ENCODE measurements around the gene MAP3K5. TPM values are rescaled to one million over a fixed set of nuclear protein-coding genes. Genes with fewer than 3 reads are reported as not detected.
A peak's percentile ranks its signal among the peaks of the same experiment; 100 is the strongest.

Gene MAP3K5
- total RNA-seq, 1 donor from 2014 or later = 0.02 TPM

- peak within 1 kb of the TSS; percentile 100 for H3K4me2 ChIP-seq
- H4K20me1 ChIP-seq (ENCODE audit: low read depth) = peaks cover 14% of the 10 kb centered on the region
- Mint-ChIP-seq H3K9me3 (no peaks in the 10 kb centered on the region), H3K27ac (no peak within 1 kb of the TSS), H3K27me3 (ENCODE audit: insufficient read depth, low read depth) (peaks cover 30% of the 10 kb centered on the region), H3K4me1 (peaks cover 18% of the 10 kb centered on the region), H3K4me3 (peak within 1 kb of the TSS; percentile 84), H3K36me3 (no peaks in the 10 kb centered on the region)
- H2AFZ ChIP-seq (replicated peaks) = peak within 1 kb of the TSS; percentile 98
- peaks cover 27% of the 10 kb centered on the region for H3K79me2 ChIP-seq (ENCODE audit: low read depth)
- H3K9me3 ChIP-seq (ENCODE audit: low read depth) = no peaks in the 10 kb centered on the region
- H3K27me3 ChIP-seq = peaks cover 62% of the 10 kb centered on the region
- peak within 1 kb of the TSS; percentile 98 for H3K4me3 ChIP-seq
- TF ChIP-seq EZH2phosphoT487 (IDR thresholded peaks at IDR 0.05) (peak; percentile 34), CTCF (IDR thresholded peaks at IDR 0.05) (peak; percentile 98), EZH2 (IDR thresholded peaks at IDR 0.05) (peak; percentile 48)
- DNase-seq (ENCODE audit: low spot score) = peak; percentile 92
- H3K27ac ChIP-seq = no peak within 1 kb of the TSS
- peak within 1 kb of the TSS; percentile 39 for H3K9ac ChIP-seq
- peaks cover 11% of the 10 kb centered on the region for H3F3A ChIP-seq (ENCODE audit: low read depth)
- H3K4me1 ChIP-seq = peaks cover 13% of the 10 kb centered on the region
- H3K36me3 ChIP-seq = no peaks in the 10 kb centered on the region
These were observed 241.8 kb downstream of the MAP3K5 start, which contains the start of gene MAP7 for GRCh38 chr6:136550330-136551071. MAP7 (minus strand) TSS chr6:136550422; CDS start chr6:136550408, 14 bp downstream.

DNA sequence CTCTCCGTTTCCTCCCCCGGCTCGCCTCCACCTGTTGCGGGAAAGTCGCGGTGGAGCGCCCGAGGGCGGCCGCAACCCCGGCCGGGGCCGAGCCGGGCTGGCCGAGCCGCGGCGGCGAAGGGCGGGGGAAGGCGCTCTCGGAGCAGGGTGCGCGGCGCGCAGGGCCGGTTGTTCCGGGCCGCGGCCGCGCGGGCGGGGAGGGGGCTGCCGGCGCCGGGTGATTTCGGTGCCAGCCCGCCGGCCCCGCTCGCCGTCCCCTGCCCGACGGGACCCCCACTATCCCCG is 242.3 kb downstream of the MAP3K5 start:
- peak overlapping the region; percentile 65 for H3K4me3 Mint-ChIP-seq
- no peak for DNase-seq (ENCODE audit: low spot score)
- peaks cover 62% of the 10 kb centered on the region for H3K27me3 ChIP-seq

GRCh38 chr6:136549300-136550044 is 242.8 kb downstream of the MAP3K5 start:
- peak overlapping the region; percentile 84 for H3K4me3 Mint-ChIP-seq
- H3F3A ChIP-seq (ENCODE audit: low read depth) = peaks cover 11% of the 10 kb centered on the region
- peaks cover 14% of the 10 kb centered on the region for H4K20me1 ChIP-seq (ENCODE audit: low read depth)
- H3K36me3 Mint-ChIP-seq = no peaks in the 10 kb centered on the region
- H3K79me2 ChIP-seq (ENCODE audit: low read depth) = peaks cover 27% of the 10 kb centered on the region
- TF ChIP-seq CTCF (IDR thresholded peaks at IDR 0.05) (no peak), EZH2phosphoT487 (IDR thresholded peaks at IDR 0.05) (no peak), EZH2 (IDR thresholded peaks at IDR 0.05) (no peak)
- H3K36me3 ChIP-seq = no peaks in the 10 kb centered on the region
- H3K4me1 Mint-ChIP-seq = peaks cover 26% of the 10 kb centered on the region
- DNase-seq (ENCODE audit: low spot score) = peak; percentile 56
- peak overlapping the region; percentile 98 for H3K4me3 ChIP-seq
- H2AFZ ChIP-seq (replicated peaks) = peak overlapping the region; percentile 98
- peaks cover 13% of the 10 kb centered on the region for H3K4me1 ChIP-seq
- H3K27ac ChIP-seq = no peak overlapping the region
- H3K9ac ChIP-seq = peak overlapping the region; percentile 39
- H3K9me3 ChIP-seq (ENCODE audit: low read depth) = no peaks in the 10 kb centered on the region
- peak overlapping the region; percentile 100 for H3K4me2 ChIP-seq
- peaks cover 33% of the 10 kb centered on the region for H3K27me3 Mint-ChIP-seq (ENCODE audit: insufficient read depth, low read depth)
- peaks cover 62% of the 10 kb centered on the region for H3K27me3 ChIP-seq
- no peaks in the 10 kb centered on the region for H3K9me3 Mint-ChIP-seq
- H3K27ac Mint-ChIP-seq = no peak overlapping the region

More for the DNA sequence above, 242.3 kb downstream of the MAP3K5 start:
- H3K79me2 ChIP-seq (ENCODE audit: low read depth) = peaks cover 27% of the 10 kb centered on the region
- Mint-ChIP-seq H3K27me3 (ENCODE audit: insufficient read depth, low read depth) (peaks cover 32% of the 10 kb centered on the region), H3K27ac (no peak overlapping the region), H3K36me3 (no peaks in the 10 kb centered on the region), H3K4me1 (peaks cover 23% of the 10 kb centered on the region), H3K9me3 (no peaks in the 10 kb centered on the region)
- no peak for TF ChIP-seq EZH2 (IDR thresholded peaks at IDR 0.05)
- no peak for TF ChIP-seq EZH2phosphoT487 (IDR thresholded peaks at IDR 0.05)
- TF ChIP-seq CTCF (IDR thresholded peaks at IDR 0.05) = no peak
- H3K4me1 ChIP-seq = peaks cover 13% of the 10 kb centered on the region
- no peak overlapping the region for H3K27ac ChIP-seq
- H4K20me1 ChIP-seq (ENCODE audit: low read depth) = peaks cover 14% of the 10 kb centered on the region
- H3K36me3 ChIP-seq = no peaks in the 10 kb centered on the region
- H3F3A ChIP-seq (ENCODE audit: low read depth) = peaks cover 11% of the 10 kb centered on the region
- H3K4me2 ChIP-seq = peak overlapping the region; percentile 100
- peak overlapping the region; percentile 98 for H3K4me3 ChIP-seq
- H2AFZ ChIP-seq (replicated peaks) = peak overlapping the region; percentile 98
- H3K9ac ChIP-seq = peak overlapping the region; percentile 39
- H3K9me3 ChIP-seq (ENCODE audit: low read depth) = no peaks in the 10 kb centered on the region
